Measurements from ENCODE around the gene CPO. TPM values are rescaled to one million over a fixed set of nuclear protein-coding genes. Genes with fewer than 3 reads are reported as not detected.
A peak's percentile ranks its signal among the peaks of the same experiment; 100 is the strongest.

CPO gene, protein sequence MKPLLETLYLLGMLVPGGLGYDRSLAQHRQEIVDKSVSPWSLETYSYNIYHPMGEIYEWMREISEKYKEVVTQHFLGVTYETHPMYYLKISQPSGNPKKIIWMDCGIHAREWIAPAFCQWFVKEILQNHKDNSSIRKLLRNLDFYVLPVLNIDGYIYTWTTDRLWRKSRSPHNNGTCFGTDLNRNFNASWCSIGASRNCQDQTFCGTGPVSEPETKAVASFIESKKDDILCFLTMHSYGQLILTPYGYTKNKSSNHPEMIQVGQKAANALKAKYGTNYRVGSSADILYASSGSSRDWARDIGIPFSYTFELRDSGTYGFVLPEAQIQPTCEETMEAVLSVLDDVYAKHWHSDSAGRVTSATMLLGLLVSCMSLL
- total RNA-seq (0.13 TPM), polyA plus RNA-seq (ENCODE audit: insufficient read depth in 1 of 8, insufficient read length in 8 of 8, low replicate concordance in 1 of 8) (under 1 TPM; 0.16 to 0.48 (median 0.24) TPM)
- long read RNA-seq, donor 1: 0 reads
- long read RNA-seq, donor 2: 0 reads
- long read RNA-seq, donor 3: 0 reads
- long read RNA-seq, donor 4: 0 reads
- long read RNA-seq, donor 5: 0 reads
- long read RNA-seq, donor 6: 0 reads
- long read RNA-seq, donor 7: 0 reads
- long read RNA-seq, donor 8: 0 reads
- long read RNA-seq, donor 9: 0 reads
- long read RNA-seq, donor 10: 0 reads
- long read RNA-seq, donor 11: 0 reads

GRCh38 chr2:206939340-206939739 is at the start of gene CPO:
CPO (plus strand) TSS chr2:206939518; CDS start chr2:206939600, 82 bp downstream.
- Histone ChIP-seq H3K27ac (ENCODE audit: low read length) (no peak within 1 kb of the TSS), H3K4me1 (ENCODE audit: control insufficient read depth, insufficient read depth, low read length) (peaks cover 3% of the 10 kb centered on the region), H3K9me3 (replicated peaks; ENCODE audit: control insufficient read depth, low read depth, low read length) (no peaks in the 10 kb centered on the region), H3K27me3 (ENCODE audit: control insufficient read depth, insufficient read depth, low read length) (no peaks in the 10 kb centered on the region), H3K4me3 (ENCODE audit: low read length) (no peak within 1 kb of the TSS), H3K36me3 (ENCODE audit: control insufficient read depth, insufficient read depth, low read length) (no peaks in the 10 kb centered on the region)
- DNase-seq: no peak
- WGBS (ENCODE audit: insufficient coverage): no CpG with 5 or more reads among the region's 2 CpGs

GRCh38 chr2:206890179-206890578 is 49.1 kb upstream of the CPO start:
- WGBS (ENCODE audit: insufficient coverage): no CpG with 5 or more reads among the region's 2 CpGs
- no peaks in the 10 kb centered on the region for H3K9me3 ChIP-seq (replicated peaks; ENCODE audit: control insufficient read depth, low read depth, low read length)
- no peak overlapping the region for H3K27ac ChIP-seq (ENCODE audit: low read length)
- H3K4me3 ChIP-seq (ENCODE audit: low read length): no peak overlapping the region
- H3K36me3 ChIP-seq (ENCODE audit: control insufficient read depth, insufficient read depth, low read length): no peaks in the 10 kb centered on the region
- no peak for DNase-seq
- H3K27me3 ChIP-seq (ENCODE audit: control insufficient read depth, insufficient read depth, low read length): no peaks in the 10 kb centered on the region
- no peaks in the 10 kb centered on the region for H3K4me1 ChIP-seq (ENCODE audit: control insufficient read depth, insufficient read depth, low read length)

GRCh38 chr2:206890926-206891325 is 48.4 kb upstream of the CPO start:
- DNase-seq: no peak
- Histone ChIP-seq H3K27me3 (ENCODE audit: control insufficient read depth, insufficient read depth, low read length) (no peaks in the 10 kb centered on the region), H3K27ac (ENCODE audit: low read length) (no peak overlapping the region), H3K4me1 (ENCODE audit: control insufficient read depth, insufficient read depth, low read length) (no peaks in the 10 kb centered on the region), H3K9me3 (replicated peaks; ENCODE audit: control insufficient read depth, low read depth, low read length) (no peaks in the 10 kb centered on the region), H3K4me3 (ENCODE audit: low read length) (no peak overlapping the region), H3K36me3 (ENCODE audit: control insufficient read depth, insufficient read depth, low read length) (no peaks in the 10 kb centered on the region)
- no CpG with 5 or more reads among the region's 1 CpG for whole genome bisulfite sequencing (ENCODE audit: insufficient coverage)

- Histone ChIP-seq H3K4me1 (ENCODE audit: control insufficient read depth, insufficient read depth, low read length) (no peaks in the 10 kb centered on the region), H3K36me3 (ENCODE audit: control insufficient read depth, insufficient read depth, low read length) (no peaks in the 10 kb centered on the region), H3K9me3 (replicated peaks; ENCODE audit: control insufficient read depth, low read depth, low read length) (no peaks in the 10 kb centered on the region), H3K27me3 (ENCODE audit: control insufficient read depth, insufficient read depth, low read length) (no peaks in the 10 kb centered on the region), H3K27ac (ENCODE audit: low read length) (no peak overlapping the region), H3K4me3 (ENCODE audit: low read length) (no peak overlapping the region)
- DNase-seq: peak; percentile 17
- no CpG with 5 or more reads among the region's 1 CpG for WGBS (ENCODE audit: insufficient coverage)
Measured at GRCh38 chr2:206915121-206915520, 24.2 kb upstream of the CPO start.

DNA sequence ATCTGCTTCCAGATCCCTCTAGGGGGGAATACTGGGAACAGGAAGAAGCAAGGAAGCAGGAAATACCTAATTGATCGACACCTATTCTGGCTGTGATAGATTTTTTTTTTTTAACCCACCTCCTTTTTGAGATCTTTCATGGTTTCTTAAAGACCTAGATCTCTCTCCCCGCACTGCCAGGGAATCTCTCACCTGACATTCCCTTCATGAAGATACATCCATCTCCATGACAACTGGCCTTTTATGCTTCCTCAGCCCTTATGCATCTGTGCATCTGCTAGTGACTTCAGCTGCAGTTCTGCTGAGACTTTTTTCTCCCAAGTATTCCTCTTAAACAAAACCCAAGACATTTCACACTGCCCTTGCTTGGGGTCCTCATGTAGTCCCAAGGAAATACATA is 21.1 kb upstream of the CPO start:
- Histone ChIP-seq H3K27ac (ENCODE audit: low read length) (no peak overlapping the region), H3K36me3 (ENCODE audit: control insufficient read depth, insufficient read depth, low read length) (no peaks in the 10 kb centered on the region), H3K4me1 (ENCODE audit: control insufficient read depth, insufficient read depth, low read length) (no peaks in the 10 kb centered on the region), H3K27me3 (ENCODE audit: control insufficient read depth, insufficient read depth, low read length) (no peaks in the 10 kb centered on the region), H3K4me3 (ENCODE audit: low read length) (no peak overlapping the region), H3K9me3 (replicated peaks; ENCODE audit: control insufficient read depth, low read depth, low read length) (no peaks in the 10 kb centered on the region)
- 36% methylated on average over 1 of the region's 2 CpGs for WGBS (ENCODE audit: insufficient coverage)
- DNase-seq: no peak

- Histone ChIP-seq H3K4me3 (ENCODE audit: low read length) (no peak overlapping the region), H3K36me3 (ENCODE audit: control insufficient read depth, insufficient read depth, low read length) (no peaks in the 10 kb centered on the region), H3K27me3 (ENCODE audit: control insufficient read depth, insufficient read depth, low read length) (no peaks in the 10 kb centered on the region), H3K27ac (ENCODE audit: low read length) (no peak overlapping the region), H3K4me1 (ENCODE audit: control insufficient read depth, insufficient read depth, low read length) (no peaks in the 10 kb centered on the region), H3K9me3 (replicated peaks; ENCODE audit: control insufficient read depth, low read depth, low read length) (no peaks in the 10 kb centered on the region)
- no peak for DNase-seq
- no CpG with 5 or more reads among the region's 3 CpGs for WGBS (ENCODE audit: insufficient coverage)
Measured at GRCh38 chr2:206920310-206920709, 19.0 kb upstream of the CPO start.

GRCh38 chr2:206920951-206921350 is 18.4 kb upstream of the CPO start:
- H3K9me3 ChIP-seq (replicated peaks; ENCODE audit: control insufficient read depth, low read depth, low read length): no peaks in the 10 kb centered on the region
- no peak overlapping the region for H3K4me3 ChIP-seq (ENCODE audit: low read length)
- no peaks in the 10 kb centered on the region for H3K4me1 ChIP-seq (ENCODE audit: control insufficient read depth, insufficient read depth, low read length)
- H3K27me3 ChIP-seq (ENCODE audit: control insufficient read depth, insufficient read depth, low read length): no peaks in the 10 kb centered on the region
- DNase-seq: no peak
- H3K36me3 ChIP-seq (ENCODE audit: control insufficient read depth, insufficient read depth, low read length): no peaks in the 10 kb centered on the region
- WGBS (ENCODE audit: insufficient coverage): 50% methylated on average over 1 of the region's 2 CpGs
- no peak overlapping the region for H3K27ac ChIP-seq (ENCODE audit: low read length)

- peak; percentile 41 for DNase-seq
- Histone ChIP-seq H3K4me3 (ENCODE audit: low read length) (no peak overlapping the region), H3K27ac (ENCODE audit: low read length) (no peak overlapping the region), H3K9me3 (replicated peaks; ENCODE audit: control insufficient read depth, low read depth, low read length) (no peaks in the 10 kb centered on the region), H3K27me3 (ENCODE audit: control insufficient read depth, insufficient read depth, low read length) (no peaks in the 10 kb centered on the region), H3K36me3 (ENCODE audit: control insufficient read depth, insufficient read depth, low read length) (no peaks in the 10 kb centered on the region), H3K4me1 (ENCODE audit: control insufficient read depth, insufficient read depth, low read length) (no peaks in the 10 kb centered on the region)
- WGBS (ENCODE audit: insufficient coverage): 50% methylated on average over 1 of the region's 5 CpGs
Measured at GRCh38 chr2:206921529-206921928, 17.8 kb upstream of the CPO start.

DNA sequence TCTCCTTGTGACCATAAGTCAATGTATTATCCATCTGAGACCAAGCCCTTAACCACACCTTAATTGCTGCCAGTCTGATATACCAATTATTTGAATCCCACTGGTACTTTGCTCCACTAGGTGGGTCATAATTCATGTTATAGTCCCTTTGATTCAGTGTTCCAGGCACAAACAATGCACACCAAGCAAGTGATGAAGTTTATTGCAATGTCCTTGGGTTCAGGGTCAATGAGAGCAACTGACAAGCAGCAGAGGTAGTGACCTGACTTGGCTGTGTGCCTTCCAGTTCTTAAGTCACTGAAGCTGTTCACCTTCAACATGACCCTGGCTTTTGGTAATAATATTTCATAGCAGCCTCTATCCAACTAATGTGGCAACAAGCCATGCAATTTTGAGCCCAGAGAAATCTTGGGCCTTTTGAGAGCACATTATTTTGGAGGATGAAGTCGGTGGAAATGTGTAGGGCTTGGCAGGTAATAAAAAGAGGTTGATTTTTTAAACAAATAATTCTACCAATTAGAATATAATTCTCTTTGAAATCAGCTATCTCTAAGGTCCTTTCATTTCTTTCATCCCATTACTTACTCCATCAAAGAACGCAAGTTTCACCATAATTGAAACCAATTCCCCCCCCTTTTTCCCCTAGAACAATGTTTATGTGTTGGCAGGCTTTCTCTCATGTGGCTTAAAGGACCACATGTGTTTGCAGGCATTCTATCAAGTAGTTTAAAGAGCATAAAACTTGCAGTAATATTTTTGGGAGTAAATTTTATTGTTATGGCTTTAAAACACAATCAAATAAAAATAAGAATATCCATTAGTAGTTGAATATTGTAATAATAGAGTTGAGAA is 3.1 kb upstream of the CPO start:
- Histone ChIP-seq H3K27me3 (ENCODE audit: control insufficient read depth, insufficient read depth, low read length) (no peaks in the 10 kb centered on the region), H3K9me3 (replicated peaks; ENCODE audit: control insufficient read depth, low read depth, low read length) (no peaks in the 10 kb centered on the region), H3K4me1 (ENCODE audit: control insufficient read depth, insufficient read depth, low read length) (peaks cover 3% of the 10 kb centered on the region), H3K27ac (ENCODE audit: low read length) (no peak overlapping the region), H3K4me3 (ENCODE audit: low read length) (no peak overlapping the region), H3K36me3 (ENCODE audit: control insufficient read depth, insufficient read depth, low read length) (no peaks in the 10 kb centered on the region)
- DNase-seq: peak; percentile 85
- WGBS (ENCODE audit: insufficient coverage): no CpG with 5 or more reads among the region's 2 CpGs

GRCh38 chr2:206936843-206937230 is 2.5 kb upstream of the CPO start:
- Histone ChIP-seq H3K4me3 (ENCODE audit: low read length) (no peak overlapping the region), H3K27ac (ENCODE audit: low read length) (no peak overlapping the region), H3K9me3 (replicated peaks; ENCODE audit: control insufficient read depth, low read depth, low read length) (no peaks in the 10 kb centered on the region), H3K4me1 (ENCODE audit: control insufficient read depth, insufficient read depth, low read length) (peaks cover 3% of the 10 kb centered on the region), H3K36me3 (ENCODE audit: control insufficient read depth, insufficient read depth, low read length) (no peaks in the 10 kb centered on the region), H3K27me3 (ENCODE audit: control insufficient read depth, insufficient read depth, low read length) (no peaks in the 10 kb centered on the region)
- peak; percentile 57 for DNase-seq
- no CpG with 5 or more reads among the region's 2 CpGs for WGBS (ENCODE audit: insufficient coverage)
